Putamen (tissue), 1 donor: ENCODE data around the gene TRIB2.

Source experiments
- DNase-seq: peaks from one replicate; pipeline ENCODE4 v3.0.0-alpha.2; 2016; ENCODE audit warnings: low spot score

Gene TRIB2

DNA sequence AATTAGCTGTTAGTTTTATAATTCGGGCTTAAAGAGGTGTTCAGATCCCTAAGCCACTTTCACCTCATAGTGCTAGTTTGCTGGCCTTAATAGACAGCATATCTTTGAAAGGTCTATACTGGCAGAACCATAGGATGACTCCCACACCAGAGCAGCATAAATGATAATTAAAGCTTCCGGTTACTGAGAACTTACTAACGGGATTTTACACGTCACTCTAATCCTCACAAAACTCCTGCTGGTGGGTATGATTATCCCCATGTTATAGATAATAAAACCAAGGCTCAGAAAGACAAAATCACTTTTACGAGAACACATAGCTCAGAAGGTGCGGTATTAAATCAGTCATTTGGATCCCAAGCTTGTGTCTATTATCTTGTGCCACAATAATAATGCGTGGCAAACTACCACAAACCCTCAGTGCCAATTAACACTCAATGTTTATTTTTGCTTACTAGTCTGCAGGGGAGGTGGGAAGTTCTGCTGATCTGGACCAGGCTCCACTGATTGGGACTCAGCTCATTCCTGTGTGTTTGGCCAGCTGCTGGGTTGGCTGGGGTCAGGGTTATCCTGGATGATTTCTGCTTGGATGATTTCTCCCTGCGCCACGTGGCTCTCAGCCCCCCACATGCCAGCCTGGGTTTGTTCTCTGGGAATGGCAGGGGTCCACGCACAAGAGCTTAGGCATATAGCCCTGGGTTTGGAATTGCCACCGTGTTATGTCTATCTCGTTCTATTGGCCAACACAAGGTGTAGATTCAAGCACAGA lies 62.3 kb downstream of the TRIB2 start:
- DNase-seq: no peak

DNA sequence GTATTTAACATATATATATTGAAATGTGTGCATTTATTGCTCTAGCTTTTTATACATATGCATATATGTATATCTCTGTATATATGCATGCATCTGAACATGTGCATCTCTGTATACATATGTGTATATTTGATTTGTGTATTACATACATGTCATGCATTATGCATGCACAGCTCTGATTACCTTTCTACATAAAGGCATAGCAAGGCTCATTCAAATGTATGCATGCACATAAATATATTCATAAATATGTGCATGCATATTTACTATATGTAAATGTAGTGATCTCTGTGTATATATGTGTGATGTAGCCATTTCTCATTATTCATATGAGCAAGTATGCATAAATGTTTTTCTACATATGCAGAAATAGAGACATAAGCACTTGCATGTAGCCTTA lies 64.6 kb downstream of the TRIB2 start:
- DNase-seq: no peak

DNA sequence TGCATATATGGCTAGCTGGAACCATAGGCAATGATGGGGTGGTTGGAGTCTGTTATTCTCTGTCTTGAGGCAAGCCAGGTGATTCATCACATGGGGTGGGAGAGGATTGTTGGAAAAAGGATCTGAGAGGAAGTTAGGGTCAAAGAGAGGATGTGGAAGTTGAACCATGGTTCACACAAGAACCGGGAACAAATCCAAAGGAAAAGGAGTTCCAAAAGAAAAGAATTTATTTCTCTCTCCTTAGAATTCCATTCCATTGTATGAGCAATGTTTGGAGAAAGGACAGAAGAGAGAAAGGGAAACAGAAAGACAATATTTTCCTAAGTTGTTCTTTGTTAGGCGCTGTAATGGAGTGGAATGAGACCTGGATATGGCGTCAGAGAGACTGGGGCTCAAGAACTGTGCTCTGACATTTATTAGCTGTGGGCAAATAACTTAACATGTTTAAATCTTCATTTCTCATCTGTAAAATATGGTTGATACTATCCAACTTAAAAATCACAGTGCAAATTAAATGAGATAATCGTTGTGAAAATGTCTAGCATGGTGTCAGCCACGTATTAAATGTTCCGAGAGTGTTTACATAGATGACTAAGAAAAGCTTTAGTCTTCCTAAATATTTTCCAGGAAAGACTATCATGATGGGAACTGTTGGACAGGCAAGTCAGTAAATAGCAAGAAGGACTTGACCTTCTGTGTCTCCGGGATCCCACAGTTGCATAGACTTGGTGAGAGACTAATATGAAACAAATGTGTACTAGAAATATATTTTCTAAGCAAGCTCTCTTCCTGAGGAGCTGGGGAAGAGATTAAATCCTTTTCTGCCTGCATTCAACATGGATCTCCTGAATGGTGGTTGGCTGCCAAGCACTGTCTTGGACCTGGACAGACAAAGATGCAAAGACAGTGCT lies 71.4 kb downstream of the TRIB2 start:
- no peak for DNase-seq

DNA sequence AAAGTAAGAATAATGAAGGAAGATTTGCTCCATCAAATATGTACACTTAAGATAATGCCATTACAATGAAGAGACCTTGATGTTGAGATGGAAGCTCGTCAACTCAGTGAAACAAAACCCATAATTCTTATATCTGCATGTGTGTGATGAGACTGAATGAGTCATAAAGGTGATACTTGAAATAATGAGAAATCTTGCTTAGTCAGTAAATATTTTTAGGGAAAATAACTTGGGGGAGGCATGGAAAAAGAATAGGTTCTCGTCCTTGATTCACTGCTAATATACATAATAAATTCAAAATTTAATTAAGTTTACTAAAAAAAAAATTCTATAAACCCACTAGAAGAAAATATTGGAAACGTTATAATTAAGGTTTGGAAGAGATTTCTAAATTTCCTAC lies 75.2 kb downstream of the TRIB2 start:
- DNase-seq: no peak
